Fibroblast of lung (primary cell): ENCODE measurements around the gene NAT10. TPM values are rescaled to one million over a fixed set of nuclear protein-coding genes. Genes with fewer than 3 reads are reported as not detected.

Experiments used
- DNase-seq, 2 donors: peaks; one replicate each; pipeline versions ENCODE4 v3.0.0 to v3.0.0-alpha.2; 2010; ENCODE audit warnings: low read depth in 2 of 2
- H2AFZ ChIP-seq: 2 replicates; pipeline ENCODE4 v1.5.1; 2012; ENCODE audit warnings: low read length, control low read depth, inconsistent platforms
- H3K27ac ChIP-seq: 2 replicates; pipeline ENCODE4 v1.5.1; 2011; ENCODE audit warnings: low read length, control low read depth; ENCODE audit not compliant: insufficient read depth
- H3K27me3 ChIP-seq: 2 replicates; pipeline ENCODE4 v1.5.1; 2011; ENCODE audit warnings: mild to moderate bottlenecking, low read length; ENCODE audit not compliant: control insufficient read depth, insufficient read depth
- H3K36me3 ChIP-seq: 2 replicates; pipeline ENCODE4 v1.5.1; 2011; ENCODE audit warnings: low read length; ENCODE audit not compliant: control insufficient read depth, insufficient read depth
- H3K4me1 ChIP-seq: 2 replicates; pipeline ENCODE4 v1.5.1; 2011; ENCODE audit warnings: low read length; ENCODE audit not compliant: control insufficient read depth, insufficient read depth; ENCODE audit errors: extremely low read depth
- H3K4me2 ChIP-seq: 2 replicates; pipeline ENCODE4 v1.5.1; 2011; ENCODE audit warnings: low read length, control low read depth; ENCODE audit not compliant: insufficient read depth; ENCODE audit errors: extremely low read depth
- H3K4me3 ChIP-seq, 4 experiments: fragments of 200-600 bp in 1 of 4; sonication (generic) in 1 of 4; replicated peaks in 1 of 4; 2 replicates each; pipeline ENCODE4 v1.5.1; 2011 to 2016; ENCODE audit warnings: low read length in 4 of 4, low read depth in 3 of 4, mild to moderate bottlenecking in 3 of 4, control low read depth in 2 of 4, inconsistent platforms in 1 of 4, mixed read lengths in 1 of 4; ENCODE audit not compliant: insufficient read depth in 1 of 4; ENCODE audit errors: control extremely low read depth in 1 of 4
- H3K79me2 ChIP-seq: 2 replicates; pipeline ENCODE4 v1.5.1; 2012; ENCODE audit warnings: mild to moderate bottlenecking, low read length, inconsistent platforms; ENCODE audit not compliant: control insufficient read depth, insufficient read depth
- H3K9ac ChIP-seq: 2 replicates; pipeline ENCODE4 v1.5.1; 2011; ENCODE audit warnings: mild to moderate bottlenecking, low read length, control low read depth; ENCODE audit not compliant: insufficient read depth
- H3K9me3 ChIP-seq: 2 replicates; pipeline ENCODE4 v1.5.1; 2012; ENCODE audit warnings: low read depth, low read length; ENCODE audit not compliant: control insufficient read depth, insufficient read depth
- H4K20me1 ChIP-seq: 2 replicates; pipeline ENCODE4 v1.5.1; 2011; ENCODE audit warnings: low read length; ENCODE audit not compliant: control insufficient read depth, insufficient read depth; ENCODE audit errors: extremely low read depth
- CTCF ChIP-seq, 2 donors: IDR thresholded peaks in 1 of 2; conservative IDR thresholded peaks in 1 of 2; 1 replicate in 1 of 2; 2 replicates in 1 of 2; pipeline ENCODE4 v1.5.1; 2011 to 2012; ENCODE audit warnings: low read length in 2 of 2, control low read depth in 1 of 2, inconsistent platforms in 1 of 2, low read depth in 1 of 2, mild to moderate bottlenecking in 1 of 2
- EZH2 ChIP-seq: IDR thresholded peaks from 2 replicates; pipeline ENCODE4 v1.5.1; 2012; ENCODE audit warnings: low read length, control low read depth, mild to moderate bottlenecking; ENCODE audit errors: missing control alignments
- polyA plus RNA-seq, 2 donors: library from polyadenylated mRNA; depleted of rRNA in 1 of 2; stranded (reverse) in 1 of 2; unstranded in 1 of 2; fragments of >200 nt; gene quantifications; 2 replicates each; pipeline ENCODE4 v1.2.1, GENCODE V29; 2011 to 2012; ENCODE audit warnings: missing spikeins in 1 of 2
- total RNA-seq: library from RNA; depleted of rRNA; stranded (reverse); fragments of >200 nt; gene quantifications from 2 replicates; pipeline ENCODE4 v1.2.1, GENCODE V29; 2014

The NAT10 gene
- total and polyA plus RNA-seq, 2 donors (not counting 1 experiment from before 2014, with no cell fraction given), result 14.4 to 21.5 TPM

- H3K36me3 ChIP-seq, result peaks cover 13% of the 10 kb centered on the region
- H3K4me3 ChIP-seq, result peak overlapping the region in 1 of 4 experiments; percentile 39
- TF ChIP-seq EZH2 (no peak), CTCF (conservative IDR thresholded peaks at IDR 0.05 in 1 of 2, IDR thresholded peaks at IDR 0.05 in 1 of 2; ENCODE audit: low read depth in 1 of 2, low read length in 2 of 2) (no peak)
- H4K20me1 ChIP-seq, result peaks cover 2% of the 10 kb centered on the region
- peaks cover 6% of the 10 kb centered on the region for H3K4me1 ChIP-seq
- no peak overlapping the region for H2AFZ ChIP-seq
- H3K79me2 ChIP-seq, result peaks cover 74% of the 10 kb centered on the region
- no peaks in the 10 kb centered on the region for H3K27me3 ChIP-seq
- H3K9me3 ChIP-seq, result no peaks in the 10 kb centered on the region
- no peak overlapping the region for H3K27ac ChIP-seq
- H3K9ac ChIP-seq, result no peak overlapping the region
- DNase-seq, result peak; percentile 75 to 84
- H3K4me2 ChIP-seq, result peak overlapping the region; percentile 48
These were observed 30.1 kb upstream of the NAT10 start for GRCh38 chr11:34075178-34075820.

GRCh38 chr11:34080609-34081008 is 24.8 kb upstream of the NAT10 start:
- TF ChIP-seq CTCF (conservative IDR thresholded peaks at IDR 0.05 in 1 of 2, IDR thresholded peaks at IDR 0.05 in 1 of 2; ENCODE audit: low read depth in 1 of 2, low read length in 2 of 2), result no peak
- TF ChIP-seq EZH2, result no peak
- H3K4me2 ChIP-seq, result no peak overlapping the region
- H3K4me3 ChIP-seq, result no peak overlapping the region
- no peaks in the 10 kb centered on the region for H3K27me3 ChIP-seq
- H4K20me1 ChIP-seq, result no peaks in the 10 kb centered on the region
- no peak overlapping the region for H3K9ac ChIP-seq
- no peak for DNase-seq
- H3K79me2 ChIP-seq, result peaks cover 52% of the 10 kb centered on the region
- H3K36me3 ChIP-seq, result peaks cover 17% of the 10 kb centered on the region
- no peaks in the 10 kb centered on the region for H3K4me1 ChIP-seq
- no peak overlapping the region for H3K27ac ChIP-seq
- H3K9me3 ChIP-seq, result no peaks in the 10 kb centered on the region
- H2AFZ ChIP-seq, result no peak overlapping the region

GRCh38 chr11:34084637-34085036 is 20.8 kb upstream of the NAT10 start:
- Histone ChIP-seq H3K4me2 (no peak overlapping the region), H3K9me3 (no peaks in the 10 kb centered on the region), H3K79me2 (peaks cover 24% of the 10 kb centered on the region), H3K27me3 (no peaks in the 10 kb centered on the region), H4K20me1 (no peaks in the 10 kb centered on the region), H2AFZ (no peak overlapping the region), H3K4me3 (no peak overlapping the region), H3K9ac (no peak overlapping the region), H3K27ac (no peak overlapping the region), H3K4me1 (no peaks in the 10 kb centered on the region), H3K36me3 (peaks cover 12% of the 10 kb centered on the region)
- TF ChIP-seq EZH2 (no peak), CTCF (conservative IDR thresholded peaks at IDR 0.05 in 1 of 2, IDR thresholded peaks at IDR 0.05 in 1 of 2; ENCODE audit: low read depth in 1 of 2, low read length in 2 of 2) (no peak)
- DNase-seq, result no peak
